Spinal cord (tissue), 10 donors: ENCODE results near the gene GARS1. TPM values are rescaled to one million over a fixed set of nuclear protein-coding genes. Genes with fewer than 3 reads are reported as not detected.

Experiments
- DNase-seq, 6 donors: peaks; one replicate each; pipeline versions ENCODE4 v3.0.0 to v3.0.0-alpha.2; 2013 to 2015; ENCODE audit warnings: low spot score in 6 of 6, low read depth in 4 of 6
- H3K27ac ChIP-seq: one replicate; pipeline ENCODE4 v1.5.1; 2013; ENCODE audit warnings: low read depth, low read length, control low read depth
- H3K27me3 ChIP-seq: one replicate; pipeline ENCODE4 v1.6.1; 2013; ENCODE audit warnings: low read length; ENCODE audit not compliant: control insufficient read depth, insufficient read depth
- H3K36me3 ChIP-seq: one replicate; pipeline ENCODE4 v1.6.1; 2013; ENCODE audit warnings: low read length; ENCODE audit not compliant: control insufficient read depth, insufficient read depth
- H3K4me1 ChIP-seq: one replicate; pipeline ENCODE4 v1.6.1; 2013; ENCODE audit warnings: low read length; ENCODE audit not compliant: control insufficient read depth, insufficient read depth
- H3K4me3 ChIP-seq: one replicate; pipeline ENCODE4 v1.5.1; 2013; ENCODE audit warnings: low read depth, low read length, control low read depth
- H3K9me3 ChIP-seq: one replicate; pipeline ENCODE4 v1.6.1; 2013; ENCODE audit warnings: low read length; ENCODE audit not compliant: control insufficient read depth, insufficient read depth
- WGBS: methylation state at CpG from one replicate; pipeline ENCODE4 v1.1.5; 2013; ENCODE audit warnings: missing lambda C conversion rate; ENCODE audit not compliant: insufficient coverage; 5-methylcytosine and 5-hydroxymethylcytosine counted together
- polyA plus RNA-seq, 2 donors: library from polyadenylated mRNA; unstranded; fragments of 120-200 nt; gene quantifications; one replicate each; pipeline ENCODE4 v1.2.1, GENCODE V29; 2013; ENCODE audit not compliant: insufficient read length in 2 of 2
- total RNA-seq, 2 donors: library from RNA; depleted of rRNA in 1 of 2; stranded (reverse); fragments of 120-200 nt in 1 of 2; fragments of >200 nt in 1 of 2; gene quantifications; one replicate each; pipeline versions ENCODE4 v1.2.3 to v1.2.4, GENCODE V29; 2013 to 2014
- donor health status: healthy.

GARS1 gene
- total and polyA plus RNA-seq, 4 donors, result 58.2 to 112 (median 95.2) TPM

DNA sequence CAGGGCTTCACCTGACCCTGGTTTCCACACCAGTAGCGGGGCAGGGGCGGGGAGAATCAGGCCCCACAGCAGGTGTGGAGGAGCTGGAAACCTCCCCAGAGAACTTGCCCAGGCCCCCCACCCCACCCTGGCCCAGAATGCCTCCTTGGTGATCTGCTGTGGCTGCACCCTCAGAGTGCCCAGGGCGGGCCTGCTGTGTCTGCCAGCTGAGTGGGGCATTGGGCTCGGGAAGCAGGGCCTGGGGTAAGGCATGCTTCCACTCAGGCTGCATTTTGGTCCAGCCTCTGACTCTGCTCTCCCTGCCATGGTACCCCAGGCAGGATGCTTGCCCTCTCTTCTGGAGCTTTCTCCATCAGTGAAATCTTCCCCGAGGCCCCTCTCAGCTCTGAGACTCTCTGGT lies 88.6 kb downstream of the GARS1 start:
- 87% methylated on average over 3 of the region's 5 CpGs for WGBS
- H3K27me3 ChIP-seq, result peaks cover 43% of the 10 kb centered on the region

More for the DNA sequence above, 88.6 kb downstream of the GARS1 start:
- DNase-seq, result no peak
- H3K4me3 ChIP-seq, result no peak overlapping the region
- H3K27ac ChIP-seq, result no peak overlapping the region
- peaks cover 40% of the 10 kb centered on the region for H3K4me1 ChIP-seq
- no peaks in the 10 kb centered on the region for H3K9me3 ChIP-seq
- H3K36me3 ChIP-seq, result no peaks in the 10 kb centered on the region

Other genes starting within 250 kb of the GARS1 start
- gene NOD1, start 116.1 kb upstream of the GARS1 start, total RNA-seq, result 1 to 10 TPM; 5.4 to 7.7 TPM
- gene NOD1, start 116.1 kb upstream of the GARS1 start, polyA plus RNA-seq, result 1 to 10 TPM; 3.4 to 5.1 TPM
- gene GGCT, start 90.0 kb upstream of the GARS1 start, total RNA-seq, result 10 to 100 TPM; 23.4 to 35.9 TPM
- gene GGCT, start 90.0 kb upstream of the GARS1 start, polyA plus RNA-seq, result 10 to 100 TPM; 37.6 to 46.2 TPM
- gene CRHR2, start 87.6 kb downstream of the GARS1 start, total RNA-seq, result 1 to 10 TPM in 1 of 2 donors, under 1 TPM in 1; 0.89 to 2.4 TPM
- gene CRHR2, start 87.6 kb downstream of the GARS1 start, polyA plus RNA-seq, result 1 to 10 TPM; 1.5 to 2.6 TPM
- 10 to 100 TPM in 1 of 2 donors, 1 to 10 TPM in 1; 5.6 to 11.6 TPM for gene INMT, start 157.3 kb downstream of the GARS1 start, total RNA-seq
- under 1 TPM; 0.35 to 0.99 TPM for gene INMT, start 157.3 kb downstream of the GARS1 start, polyA plus RNA-seq
- gene MINDY4, start 176.5 kb downstream of the GARS1 start, total RNA-seq, result 10 to 100 TPM in 1 of 2 donors, 1 to 10 TPM in 1; 7.2 to 13.8 TPM
- 1 to 10 TPM; 9.1 to 9.2 TPM for gene MINDY4, start 176.5 kb downstream of the GARS1 start, polyA plus RNA-seq